ENCODE data around the gene ASXL1.
A peak's percentile ranks its signal among the peaks of the same experiment; 100 is the strongest.

ASXL1 gene

DNA sequence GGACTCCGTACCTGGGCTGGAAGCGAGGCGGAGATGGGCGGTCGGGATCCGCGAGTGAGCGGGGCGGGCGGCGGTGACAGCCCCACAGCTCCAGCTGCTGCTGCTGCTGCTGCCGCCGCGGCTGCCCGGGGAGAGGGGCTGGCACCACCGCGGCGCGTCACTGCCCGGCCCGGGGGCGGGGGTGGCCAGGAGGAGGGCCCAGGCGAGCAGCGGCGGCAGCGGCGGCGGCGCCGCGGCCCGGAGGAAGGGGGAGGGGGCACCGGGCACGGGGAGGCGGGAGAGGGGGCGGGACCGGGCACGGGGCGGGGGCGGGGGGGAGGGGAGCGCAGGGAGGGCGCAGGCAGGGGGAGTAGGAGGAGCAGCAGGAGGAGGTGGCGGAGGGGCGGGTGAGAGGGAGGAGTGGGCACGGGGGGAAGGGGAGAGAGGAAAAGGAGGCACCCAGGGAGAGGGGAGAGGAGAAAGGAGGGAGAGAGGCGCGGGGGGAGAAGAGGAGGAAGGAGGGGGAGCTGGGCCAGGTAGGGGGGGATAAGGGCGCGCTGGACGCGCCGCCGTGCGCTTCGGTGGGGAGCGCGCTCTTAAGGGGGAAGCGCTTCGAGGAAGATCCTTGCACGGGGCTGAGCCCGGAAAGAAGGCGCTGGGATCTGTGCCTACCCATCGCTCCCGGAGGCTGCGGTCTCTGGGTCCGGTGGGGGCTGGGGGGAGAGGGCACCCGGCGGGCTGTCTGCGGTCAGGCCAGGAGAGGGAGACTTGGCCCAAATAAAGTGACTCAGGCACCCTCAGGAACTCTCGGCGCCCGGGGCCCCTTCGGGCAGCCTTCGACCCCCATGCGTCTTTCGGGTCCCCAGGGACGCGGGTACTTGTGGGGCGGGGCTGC, 125.5 kb downstream of the ASXL1 start:
- DNase-seq: peak; percentile 62

DNA sequence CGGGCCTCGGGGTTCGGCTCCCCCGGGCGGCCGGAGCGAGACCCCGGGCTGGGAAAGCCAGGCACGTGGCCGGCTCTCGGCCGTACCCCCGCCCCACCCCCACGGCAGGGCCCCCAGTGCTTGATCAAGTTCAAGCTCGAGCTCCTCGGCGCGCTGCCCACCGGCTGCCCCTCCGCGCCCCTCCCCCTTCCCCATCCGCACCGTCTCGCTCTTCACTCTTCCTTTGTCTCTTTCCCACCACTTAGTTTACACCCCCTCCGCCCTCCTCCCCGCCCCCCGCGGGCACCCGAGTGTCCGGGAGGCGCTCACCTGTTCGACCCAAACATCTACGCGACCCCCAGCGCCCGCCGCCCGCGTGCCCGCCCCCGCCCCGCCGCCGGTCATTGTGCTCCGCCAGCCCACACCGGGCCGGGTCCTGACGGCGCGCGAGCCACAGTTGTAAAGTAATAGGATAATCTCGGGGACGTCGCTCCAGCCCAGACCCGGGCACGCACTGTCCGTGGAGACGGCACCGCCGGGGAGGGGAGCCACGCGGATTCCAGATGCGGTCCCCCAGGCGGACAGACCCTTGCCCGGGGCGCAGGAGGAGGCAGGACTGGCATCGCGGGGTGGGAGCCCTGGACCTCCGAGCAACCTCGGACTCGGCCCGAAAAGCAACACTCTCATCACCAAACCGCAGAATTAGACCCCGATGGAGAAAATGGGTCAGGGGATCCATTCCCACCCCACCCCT, 126.3 kb downstream of the ASXL1 start:
- peak; percentile 26 to 32 for DNase-seq

DNA sequence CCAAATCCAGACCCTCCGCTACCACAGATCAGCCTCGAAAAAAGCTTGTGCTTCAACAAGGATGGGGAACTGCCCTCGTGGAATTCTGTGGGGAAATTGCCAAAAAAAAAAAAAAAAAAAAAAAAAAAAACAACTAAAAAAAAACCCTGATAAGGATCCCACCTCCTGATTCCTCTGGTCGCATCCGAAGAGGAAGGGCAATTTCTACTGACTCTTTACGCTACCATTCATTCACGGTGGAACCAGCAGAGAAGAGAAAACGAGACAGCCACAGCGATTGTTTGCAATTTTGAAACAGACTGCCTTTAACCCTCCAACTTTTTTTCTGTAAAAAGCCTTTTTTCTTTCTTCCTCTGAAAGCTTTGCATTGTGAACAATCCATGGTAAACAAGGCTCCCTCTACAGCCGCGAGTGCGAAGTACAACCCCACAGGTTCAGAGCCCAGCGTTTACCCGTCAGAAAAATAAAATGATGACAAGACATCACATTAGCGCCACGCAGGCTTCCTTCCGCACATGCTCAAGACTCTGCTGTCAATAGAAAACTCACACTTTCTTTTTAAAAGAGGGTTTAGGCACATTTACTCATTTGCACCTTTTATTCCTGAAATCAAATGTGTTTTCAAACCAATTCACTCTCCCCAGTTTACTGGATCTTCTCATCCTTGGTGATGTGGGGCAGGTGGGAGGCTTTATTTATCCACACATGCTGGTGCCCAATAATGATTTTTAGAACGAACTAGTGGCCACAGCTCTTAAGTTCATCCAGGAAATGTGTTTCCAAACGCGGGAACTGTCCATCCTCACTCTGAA, 127.0 kb downstream of the ASXL1 start:
- peak; percentile 75 to 83 for DNase-seq

DNA sequence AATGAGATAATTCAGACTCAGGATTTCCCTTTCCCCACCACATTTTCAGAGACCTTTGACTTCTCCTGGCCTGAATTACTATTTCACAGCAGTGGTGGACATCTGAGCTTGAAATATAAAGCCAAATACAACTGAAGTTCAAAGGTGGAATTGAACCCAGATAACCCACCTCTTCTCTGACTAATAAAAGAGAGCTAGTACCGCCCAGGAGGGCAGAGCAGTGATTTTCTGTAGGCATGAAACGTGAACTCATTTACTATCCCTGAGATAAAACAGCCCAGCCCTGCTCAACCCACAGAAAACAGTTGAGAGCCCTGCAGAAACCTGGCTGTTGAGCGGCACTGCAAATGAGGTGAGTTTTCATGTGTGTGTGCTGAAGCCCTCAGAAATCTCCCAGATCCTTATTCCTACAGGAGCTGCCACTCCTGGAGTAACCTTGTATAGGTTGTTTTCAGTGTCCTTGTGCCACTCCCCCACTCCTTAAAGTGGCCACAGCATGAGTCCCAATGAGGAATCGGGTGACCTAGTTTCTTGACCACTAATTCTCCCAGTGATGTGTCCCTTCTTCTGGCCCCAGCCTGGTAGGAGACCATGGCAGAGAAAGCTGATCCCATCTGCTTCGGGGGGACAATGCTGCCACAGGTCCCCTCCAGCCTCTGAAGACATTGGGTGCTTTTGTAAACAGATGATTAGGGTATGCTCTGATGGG, 127.8 kb downstream of the ASXL1 start:
- no peak for DNase-seq

DNA sequence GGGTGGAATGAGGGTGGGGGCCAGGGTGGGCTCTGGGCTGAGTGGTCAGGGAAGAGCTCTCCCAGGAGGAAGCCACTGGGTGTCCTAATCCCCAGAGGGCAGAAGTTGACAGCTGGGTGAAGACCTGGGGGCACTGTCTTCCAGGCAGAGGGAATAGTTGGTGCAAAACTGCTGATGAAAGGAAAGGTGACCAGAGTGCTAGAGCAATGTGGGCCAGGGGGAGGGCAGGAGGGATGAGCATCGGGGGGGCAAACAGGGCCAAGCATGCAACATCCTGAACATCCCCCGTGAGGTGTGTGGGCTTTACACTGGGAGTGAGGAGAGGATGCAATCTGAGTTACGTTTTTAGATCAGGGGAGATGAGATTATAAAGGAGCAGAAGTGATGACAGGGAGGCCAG, 129.2 kb downstream of the ASXL1 start:
- DNase-seq: no peak

DNA sequence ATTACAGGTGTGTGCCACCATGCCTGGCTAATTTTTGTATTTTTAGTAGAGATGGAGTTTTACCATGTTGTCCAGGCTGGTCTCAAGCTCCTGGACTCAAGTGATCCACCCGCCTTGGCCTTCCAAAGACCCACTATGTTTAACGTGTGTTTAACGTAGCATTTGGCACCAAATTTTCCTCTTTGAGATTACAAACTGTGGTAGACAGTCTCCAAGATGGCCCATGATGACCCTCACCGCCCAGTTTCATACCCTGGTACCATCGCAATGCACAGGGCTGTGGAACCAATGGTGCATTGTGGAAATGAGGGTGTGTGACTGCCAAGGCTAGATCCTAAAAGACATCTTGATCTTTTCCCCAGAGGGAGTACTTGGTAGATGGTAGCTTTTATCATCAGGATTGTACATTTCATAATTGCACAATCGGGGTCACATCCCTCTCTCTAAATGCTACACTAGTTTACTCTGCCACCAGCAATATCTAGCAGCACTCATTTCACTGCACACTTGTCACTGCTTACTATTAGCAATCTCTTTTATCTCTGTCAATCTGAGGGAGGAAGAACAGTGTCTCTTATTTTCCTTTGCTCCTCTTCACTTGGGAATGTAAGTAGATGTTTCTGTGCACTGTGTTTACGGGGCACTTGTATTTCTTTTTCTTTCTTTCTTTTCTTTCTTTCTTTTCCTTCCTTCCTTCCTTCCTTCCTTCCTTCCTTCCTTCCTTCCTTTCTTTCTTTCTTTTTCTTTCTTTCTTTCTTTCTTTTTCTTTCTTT, 130.1 kb downstream of the ASXL1 start:
- no peak for DNase-seq

All from activated CD4-positive, alpha-beta T cell treated with anti-CD3 and anti-CD28 coated beads for 4 hours (primary cell).